Measurements from ENCODE around the gene KRTAP9-8. TPM values are rescaled to one million over a fixed set of nuclear protein-coding genes. Genes with fewer than 3 reads are reported as not detected.
A peak's percentile ranks its signal among the peaks of the same experiment; 100 is the strongest.
"Not testable (repeated sequence)": the region's sequence is repeated elsewhere in the genome, so short reads cannot be mapped to it uniquely, and the experiment has no call there.

KRTAP9-8 gene
- not detected in 2 replicates for total RNA-seq (2014; rRNA removed; shearing (Covaris generic); ENCODE audit: low replicate concordance)

GRCh38 chr17:41237949-41238437 lies at the start of gene KRTAP9-8:
TSS of gene KRTAP9-8 (plus strand) at chr17:41237999. CDS start at chr17:41238052, 53 bp downstream.
- in situ Hi-C loops (cut with HindIII; ENCODE audit: low pct_unique_long_range_greater_than_20kb, low sequenced_read_pairs); DNase-seq (ENCODE audit: low read depth): not testable (repeated sequence)

- DNase-seq (ENCODE audit: low read depth); in situ Hi-C loops (cut with HindIII; ENCODE audit: low pct_unique_long_range_greater_than_20kb, low sequenced_read_pairs): not testable (repeated sequence)
Measured at GRCh38 chr17:41189837-41190318, 47.9 kb upstream of the KRTAP9-8 start, which contains the start of gene KRTAP9-1. TSS of gene KRTAP9-1 (plus strand) at chr17:41189887. CDS start at chr17:41189887, 0 bp downstream.

- in situ Hi-C loops (cut with HindIII; ENCODE audit: low pct_unique_long_range_greater_than_20kb, low sequenced_read_pairs) = no loop called here
- no peak for DNase-seq (ENCODE audit: low read depth)
Measured at GRCh38 chr17:41190328-41190727, 47.5 kb upstream of the KRTAP9-8 start.

GRCh38 chr17:41196068-41196467 lies 41.7 kb upstream of the KRTAP9-8 start:
- no peak for DNase-seq (ENCODE audit: low read depth)
- in situ Hi-C loops (cut with HindIII; ENCODE audit: low pct_unique_long_range_greater_than_20kb, low sequenced_read_pairs) = no loop called here

GRCh38 chr17:41199421-41200078 lies 38.2 kb upstream of the KRTAP9-8 start:
- DNase-seq (ENCODE audit: low read depth) = no peak
- in situ Hi-C loops (cut with HindIII; ENCODE audit: low pct_unique_long_range_greater_than_20kb, low sequenced_read_pairs) = no loop called here

GRCh38 chr17:41211845-41212466 lies 25.8 kb upstream of the KRTAP9-8 start:
- in situ Hi-C loops (cut with HindIII; ENCODE audit: low pct_unique_long_range_greater_than_20kb, low sequenced_read_pairs) = no loop called here
- DNase-seq (ENCODE audit: low read depth) = peak; percentile 85

- in situ Hi-C loops (cut with HindIII; ENCODE audit: low pct_unique_long_range_greater_than_20kb, low sequenced_read_pairs) = no loop called here
- DNase-seq (ENCODE audit: low read depth) = peak; percentile 22
Measured at GRCh38 chr17:41212524-41213169, 25.2 kb upstream of the KRTAP9-8 start.

GRCh38 chr17:41215681-41216080 lies 22.1 kb upstream of the KRTAP9-8 start:
- in situ Hi-C loops (cut with HindIII; ENCODE audit: low pct_unique_long_range_greater_than_20kb, low sequenced_read_pairs) = no loop called here

GRCh38 chr17:41223821-41224220 lies 14.0 kb upstream of the KRTAP9-8 start:
- in situ Hi-C loops (cut with HindIII; ENCODE audit: low pct_unique_long_range_greater_than_20kb, low sequenced_read_pairs) = no loop called here
- no peak for DNase-seq (ENCODE audit: low read depth)

More at GRCh38 chr17:41215681-41216080, 22.1 kb upstream of the KRTAP9-8 start:
- no peak for DNase-seq (ENCODE audit: low read depth)

- no peak for DNase-seq (ENCODE audit: low read depth)
- in situ Hi-C loops (cut with HindIII; ENCODE audit: low pct_unique_long_range_greater_than_20kb, low sequenced_read_pairs) = no loop called here
Measured at GRCh38 chr17:41226051-41226450, 11.7 kb upstream of the KRTAP9-8 start.

GRCh38 chr17:41226598-41227095 lies 11.2 kb upstream of the KRTAP9-8 start, which contains the start of gene KRTAP9-2:
TSS of gene KRTAP9-2 (plus strand) at chr17:41226648. CDS start at chr17:41226655, 7 bp downstream.
- DNase-seq (ENCODE audit: low read depth); in situ Hi-C loops (cut with HindIII; ENCODE audit: low pct_unique_long_range_greater_than_20kb, low sequenced_read_pairs): not testable (repeated sequence)

GRCh38 chr17:41230094-41230493 lies 7.7 kb upstream of the KRTAP9-8 start:
- in situ Hi-C loops (cut with HindIII; ENCODE audit: low pct_unique_long_range_greater_than_20kb, low sequenced_read_pairs) = no loop called here
- no peak for DNase-seq (ENCODE audit: low read depth)

GRCh38 chr17:41231731-41232130 lies 6.1 kb upstream of the KRTAP9-8 start:
- in situ Hi-C loops (cut with HindIII; ENCODE audit: low pct_unique_long_range_greater_than_20kb, low sequenced_read_pairs) = no loop called here
- DNase-seq (ENCODE audit: low read depth) = no peak

- in situ Hi-C loops (cut with HindIII; ENCODE audit: low pct_unique_long_range_greater_than_20kb, low sequenced_read_pairs); DNase-seq (ENCODE audit: low read depth): not testable (repeated sequence)
Measured at GRCh38 chr17:41232399-41233105, 5.2 kb upstream of the KRTAP9-8 start, which contains the start of gene KRTAP9-3. TSS of gene KRTAP9-3 (plus strand) at chr17:41232449. CDS start at chr17:41232502, 53 bp downstream.

GRCh38 chr17:41237116-41237515 lies 683 bp upstream of the KRTAP9-8 start:
- DNase-seq (ENCODE audit: low read depth); in situ Hi-C loops (cut with HindIII; ENCODE audit: low pct_unique_long_range_greater_than_20kb, low sequenced_read_pairs): not testable (repeated sequence)

- DNase-seq (ENCODE audit: low read depth); in situ Hi-C loops (cut with HindIII; ENCODE audit: low pct_unique_long_range_greater_than_20kb, low sequenced_read_pairs): not testable (repeated sequence)
Measured at GRCh38 chr17:41246995-41247787, 9.4 kb downstream of the KRTAP9-8 start.

GRCh38 chr17:41249637-41250240 lies 11.9 kb downstream of the KRTAP9-8 start, which contains the start of gene KRTAP9-4:
TSS of gene KRTAP9-4 (plus strand) at chr17:41249687. CDS start at chr17:41249721, 34 bp downstream.
- in situ Hi-C loops (cut with HindIII; ENCODE audit: low pct_unique_long_range_greater_than_20kb, low sequenced_read_pairs); DNase-seq (ENCODE audit: low read depth): not testable (repeated sequence)
